Caki2 (cell line): ENCODE data around the gene FAM161A. TPM values are rescaled to one million over a fixed set of nuclear protein-coding genes. Genes with fewer than 3 reads are reported as not detected.
"Not testable (repeated sequence)": the region's sequence is repeated elsewhere in the genome, so short reads cannot be mapped to it uniquely, and the experiment has no call there.

ENCODE experiments used
- DNase-seq: peaks from one replicate; pipeline ENCODE4 v3.0.0-alpha.2; 2015; ENCODE audit warnings: low read depth
- in situ Hi-C: cut with HindIII; loops from 2 replicates; pipeline ENCODE4 v1.10.0; 2016; ENCODE audit warnings: low sequenced_read_pairs, low pct_unique_long_range_greater_than_20kb, mixed read lengths
- total RNA-seq: library from RNA; depleted of rRNA; stranded (reverse); fragments of >200 nt; shearing (Covaris generic); gene quantifications from 2 replicates; pipeline ENCODE4 v1.2.3, GENCODE V29; 2014; ENCODE audit warnings: low replicate concordance; rRNA removed

The FAM161A gene
- 0.09 and 0.88 TPM in 2 replicates for total RNA-seq

GRCh38 chr2:61853847-61854563, at the start of gene FAM161A:
FAM161A (minus strand) TSS chr2:61854060; CDS start chr2:61854041, 19 bp downstream.
- in situ Hi-C loops: no loop called here
- peak; percentile 86 for DNase-seq

DNA sequence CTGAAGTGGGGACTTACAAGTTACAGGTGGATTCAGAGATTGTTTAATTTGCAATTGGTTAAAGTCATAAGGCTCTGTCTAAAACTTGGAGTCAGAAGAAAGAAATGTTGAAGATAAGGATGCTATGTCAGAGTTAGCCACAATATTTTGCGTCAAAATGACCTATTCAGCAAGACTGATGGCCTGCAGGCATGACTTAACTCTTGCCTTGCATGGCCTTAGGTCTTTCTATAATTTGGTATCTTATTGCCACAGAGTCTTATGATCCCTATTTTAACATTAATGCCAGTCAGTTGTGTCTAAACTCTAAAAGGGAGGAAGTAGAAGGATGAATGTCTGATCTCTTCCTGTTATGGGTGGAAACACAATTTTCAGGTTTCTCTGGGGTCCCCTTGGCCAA, 46.4 kb upstream of the FAM161A start:
- no peak for DNase-seq
- in situ Hi-C loops: no loop called here

DNA sequence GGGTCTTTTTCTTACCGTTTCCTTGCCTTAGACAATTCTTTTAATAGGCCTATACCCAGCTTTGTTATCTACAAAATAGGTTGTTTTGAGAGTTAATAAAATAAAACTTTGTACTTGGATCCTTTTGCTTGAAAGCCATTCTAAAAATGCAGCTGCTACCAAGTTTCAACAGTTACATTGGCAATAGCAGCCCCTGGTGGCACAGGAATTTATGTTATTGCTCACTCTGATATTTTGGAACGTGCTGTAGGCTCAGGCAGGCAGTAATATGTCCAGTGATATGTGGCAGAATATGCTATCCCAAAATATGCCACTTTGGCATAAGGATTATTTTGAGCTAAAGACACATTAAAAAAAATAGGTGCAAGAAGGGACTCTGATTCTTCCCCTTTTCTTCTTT, 45.0 kb upstream of the FAM161A start:
- in situ Hi-C loops: no loop called here
- DNase-seq: no peak

GRCh38 chr2:61888267-61889055, 34.6 kb upstream of the FAM161A start, which contains the start of gene CCT4:
CCT4 (minus strand) TSS chr2:61888656; CDS start chr2:61888507, 149 bp downstream.
- in situ Hi-C loops: no loop called here
- DNase-seq: peak; percentile 95

- DNase-seq: no peak
- in situ Hi-C loops: no loop called here
Observed at GRCh38 chr2:61887717-61888266, 33.9 kb upstream of the FAM161A start.

- no peak for DNase-seq
- in situ Hi-C loops: no loop called here
Observed at GRCh38 chr2:61885896-61886603, 32.2 kb upstream of the FAM161A start.

DNA sequence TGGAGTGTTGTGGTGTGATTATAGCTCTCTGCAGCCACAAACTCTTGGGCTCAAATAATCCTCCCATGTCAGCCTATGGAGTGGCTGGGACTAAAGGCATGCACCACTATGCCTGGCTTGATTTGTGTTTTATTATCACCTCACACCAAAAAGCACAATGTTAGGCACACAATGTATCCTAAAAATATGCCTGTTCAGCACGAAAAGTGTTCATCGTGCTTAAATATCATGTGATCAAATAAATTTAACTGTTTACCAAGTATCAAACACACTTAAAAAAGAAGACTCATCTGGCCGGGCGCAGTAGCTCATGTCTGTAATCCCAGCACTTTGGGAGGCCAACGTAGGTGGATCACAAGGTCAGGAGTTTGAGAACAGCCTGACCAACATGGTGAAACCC, 29.0 kb upstream of the FAM161A start:
- DNase-seq: no peak
- in situ Hi-C loops: no loop called here

- DNase-seq, in situ Hi-C loops: not testable (repeated sequence)
Observed at GRCh38 chr2:61879351-61879750, 25.5 kb upstream of the FAM161A start.

DNA sequence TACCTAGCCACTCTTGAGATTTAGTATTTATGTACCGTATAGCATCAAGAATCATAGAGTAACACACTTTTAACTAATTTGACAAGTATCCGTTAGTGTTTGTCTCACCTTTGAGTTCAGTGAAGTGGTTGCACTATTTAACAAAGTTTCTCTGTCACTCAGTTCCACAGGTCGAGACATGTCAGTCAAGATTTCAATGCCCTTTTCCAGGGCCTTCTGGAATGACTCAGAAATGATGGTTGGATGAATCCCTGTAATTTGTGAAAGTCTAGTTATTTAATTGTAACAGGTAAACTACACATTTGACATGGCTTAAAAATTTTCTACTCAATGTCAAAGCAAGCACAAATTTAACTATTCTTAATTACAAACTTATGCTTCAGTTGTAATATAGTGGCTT, 24.9 kb upstream of the FAM161A start:
- no peak for DNase-seq
- in situ Hi-C loops: no loop called here

GRCh38 chr2:61877571-61878245, 23.8 kb upstream of the FAM161A start:
- DNase-seq: no peak
- in situ Hi-C loops: no loop called here

GRCh38 chr2:61876400-61876799, 22.5 kb upstream of the FAM161A start:
- DNase-seq: no peak
- in situ Hi-C loops: no loop called here

DNA sequence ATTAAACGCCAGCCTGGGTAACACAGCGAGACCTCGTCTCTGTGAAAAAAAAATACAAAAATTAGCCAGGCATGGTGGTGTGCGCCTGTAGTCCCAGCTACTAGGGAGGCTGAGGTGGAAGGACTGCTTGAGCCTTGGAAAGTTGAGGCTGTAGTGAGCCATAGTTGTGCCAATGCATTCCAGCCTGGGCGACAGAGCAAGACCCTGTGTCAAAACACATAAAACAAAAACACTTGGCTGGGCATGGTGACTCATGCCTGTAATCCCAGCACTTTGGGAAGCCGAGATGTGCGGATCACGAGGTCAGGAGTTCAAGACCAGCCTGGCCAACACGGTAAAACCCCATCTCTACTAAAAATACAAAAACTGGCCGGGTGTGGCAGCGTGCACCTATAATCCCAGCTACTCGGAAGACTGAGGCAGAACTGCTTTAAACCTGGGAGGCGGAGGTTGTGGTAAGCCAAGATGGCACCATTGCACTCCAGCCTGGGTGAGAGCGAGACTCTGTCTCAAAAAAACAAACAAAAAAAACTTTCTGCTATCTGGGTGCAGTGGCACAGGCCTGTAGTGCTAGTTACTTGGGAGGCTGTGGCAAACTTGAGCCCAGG, 12.7 kb upstream of the FAM161A start:
- in situ Hi-C loops: not testable (repeated sequence)

GRCh38 chr2:61862085-61862484, 8.2 kb upstream of the FAM161A start:
- in situ Hi-C loops: no loop called here
- no peak for DNase-seq

More for the DNA sequence above, 12.7 kb upstream of the FAM161A start:
- not testable (repeated sequence) for DNase-seq

DNA sequence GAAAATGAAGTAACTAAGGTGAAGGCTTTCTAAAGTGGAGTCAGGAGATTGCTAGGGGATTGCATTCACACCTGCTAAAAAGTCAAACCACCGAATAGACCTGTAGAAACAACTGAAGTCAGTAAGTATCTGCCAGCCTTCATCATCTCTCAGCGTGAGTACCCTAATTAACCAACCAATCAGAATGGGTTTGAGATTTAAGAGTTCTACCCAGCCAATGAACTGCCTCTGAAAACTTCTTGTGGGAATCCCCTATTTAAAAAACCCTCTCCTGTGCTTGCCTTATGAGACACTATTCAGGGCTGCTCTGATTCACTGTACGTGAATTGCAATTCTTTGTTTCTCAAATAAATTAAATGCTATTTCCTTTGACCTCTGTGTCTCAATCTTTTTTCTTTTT, 3.4 kb upstream of the FAM161A start:
- in situ Hi-C loops: no loop called here
- peak; percentile 12 for DNase-seq

DNA sequence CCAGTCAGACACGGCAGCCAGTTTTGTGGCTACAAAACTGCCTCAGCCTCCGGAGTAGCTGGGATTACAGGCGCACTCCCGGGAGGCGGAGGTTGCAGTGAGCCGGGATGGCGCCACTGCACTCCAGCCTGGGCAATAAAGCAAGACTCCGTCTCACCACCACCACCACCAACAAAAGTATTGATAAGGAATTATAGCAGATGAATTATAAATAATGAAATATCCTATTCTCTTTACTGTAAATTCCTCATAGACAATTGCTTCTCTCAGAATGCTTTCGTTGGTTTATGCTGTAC, 1.4 kb upstream of the FAM161A start:
- no peak for DNase-seq
- in situ Hi-C loops: no loop called here

DNA sequence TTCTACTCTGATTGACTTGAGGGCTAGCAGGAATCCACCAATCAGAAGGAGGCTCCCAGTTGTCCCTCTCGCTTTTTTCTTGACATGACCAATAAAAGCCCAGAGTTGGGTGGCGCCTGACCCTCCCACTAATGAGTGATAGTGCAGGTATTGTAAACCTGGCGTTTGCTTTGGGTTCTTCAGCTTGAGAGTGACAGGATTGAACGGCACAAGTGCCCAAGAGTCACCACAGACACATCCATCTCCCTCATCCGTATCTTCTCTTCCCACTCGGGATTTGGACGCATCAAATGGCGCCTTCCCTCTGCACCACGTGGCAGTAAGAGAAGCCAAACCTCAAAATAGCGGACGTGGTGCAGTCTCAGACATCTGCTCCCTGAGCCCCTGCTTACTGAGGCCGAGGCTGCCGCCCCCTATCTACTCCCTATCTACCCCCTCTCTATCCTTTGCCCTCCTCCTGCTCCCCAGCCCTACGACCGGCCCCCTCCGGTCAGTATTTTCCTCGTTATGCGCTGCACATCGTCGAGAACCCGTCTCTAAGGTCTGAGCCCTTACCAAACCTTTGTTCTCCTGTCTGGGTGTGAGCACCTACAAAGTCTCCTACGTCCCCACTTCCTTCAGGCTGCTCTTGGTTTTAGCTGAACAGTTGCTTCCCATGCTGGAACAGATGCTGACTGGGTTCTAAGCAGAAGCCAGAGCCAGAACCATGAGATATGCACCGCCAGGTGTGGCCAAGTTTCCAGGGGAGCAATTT, 881 bp upstream of the FAM161A start:
- peak; percentile 96 for DNase-seq
- in situ Hi-C loops: no loop called here
